NCI-H774 (cell line): Measurements from ENCODE around the gene HAP1.
A peak's percentile ranks its signal among the peaks of the same experiment; 100 is the strongest.

ENCODE experiments used
- DNase-seq: peaks from one replicate; lab custom pipeline; 2025; lab: John Stamatoyannopoulos, UW

HAP1 gene

GRCh38 chr17:41763327-41763726 lies 28.9 kb upstream of the HAP1 start:
- no peak for DNase-seq

GRCh38 chr17:41762841-41763240 lies 28.4 kb upstream of the HAP1 start:
- no peak for DNase-seq

- no peak for DNase-seq
Measured at GRCh38 chr17:41762391-41762790, 27.9 kb upstream of the HAP1 start.

- DNase-seq, result no peak
Measured at GRCh38 chr17:41760878-41761277, 26.4 kb upstream of the HAP1 start.

- no peak for DNase-seq
Measured at GRCh38 chr17:41758601-41759000, 24.2 kb upstream of the HAP1 start.

GRCh38 chr17:41754066-41754465 lies 19.6 kb upstream of the HAP1 start:
- no peak for DNase-seq

- no peak for DNase-seq
Measured at GRCh38 chr17:41751288-41751687, 16.8 kb upstream of the HAP1 start.

- no peak for DNase-seq
Measured at GRCh38 chr17:41750862-41751261, 16.4 kb upstream of the HAP1 start.

- DNase-seq, result no peak
Measured at GRCh38 chr17:41748275-41748674, 13.8 kb upstream of the HAP1 start.

GRCh38 chr17:41741709-41742108 lies 7.3 kb upstream of the HAP1 start:
- DNase-seq, result no peak

GRCh38 chr17:41740506-41740905 lies 6.1 kb upstream of the HAP1 start:
- no peak for DNase-seq

- no peak for DNase-seq
Measured at GRCh38 chr17:41739661-41740352, 5.4 kb upstream of the HAP1 start.

GRCh38 chr17:41738801-41739112 lies 4.3 kb upstream of the HAP1 start:
- DNase-seq, result no peak

GRCh38 chr17:41738077-41738800 lies 3.8 kb upstream of the HAP1 start:
- peak; percentile 82 for DNase-seq

- no peak for DNase-seq
Measured at GRCh38 chr17:41737680-41738023, 3.2 kb upstream of the HAP1 start.

GRCh38 chr17:41736983-41737679 lies 2.7 kb upstream of the HAP1 start:
- DNase-seq, result no peak

GRCh38 chr17:41735744-41736143 lies 1.3 kb upstream of the HAP1 start:
- DNase-seq, result no peak

- no peak for DNase-seq
Measured at GRCh38 chr17:41734949-41735313, 488 bp upstream of the HAP1 start.

GRCh38 chr17:41733348-41734138 lies 900 bp downstream of the HAP1 start:
- DNase-seq, result no peak

GRCh38 chr17:41731836-41732235 lies 2.6 kb downstream of the HAP1 start:
- no peak for DNase-seq

GRCh38 chr17:41730479-41730878 lies 4.0 kb downstream of the HAP1 start:
- no peak for DNase-seq

GRCh38 chr17:41728056-41728455 lies 6.4 kb downstream of the HAP1 start:
- no peak for DNase-seq

GRCh38 chr17:41725134-41725533 lies 9.3 kb downstream of the HAP1 start:
- DNase-seq, result no peak
